ENCODE results near the gene CLTC. TPM values are rescaled to one million over a fixed set of nuclear protein-coding genes. Genes with fewer than 3 reads are reported as not detected.

The CLTC gene
- total RNA-seq, 6 experiments from 2014 or later = 354 to 460 (median 397) TPM

GRCh38 chr17:59633658-59634359, 14.1 kb downstream of the CLTC start:
- no peak overlapping the region for H3K4me3 Mint-ChIP-seq

DNA sequence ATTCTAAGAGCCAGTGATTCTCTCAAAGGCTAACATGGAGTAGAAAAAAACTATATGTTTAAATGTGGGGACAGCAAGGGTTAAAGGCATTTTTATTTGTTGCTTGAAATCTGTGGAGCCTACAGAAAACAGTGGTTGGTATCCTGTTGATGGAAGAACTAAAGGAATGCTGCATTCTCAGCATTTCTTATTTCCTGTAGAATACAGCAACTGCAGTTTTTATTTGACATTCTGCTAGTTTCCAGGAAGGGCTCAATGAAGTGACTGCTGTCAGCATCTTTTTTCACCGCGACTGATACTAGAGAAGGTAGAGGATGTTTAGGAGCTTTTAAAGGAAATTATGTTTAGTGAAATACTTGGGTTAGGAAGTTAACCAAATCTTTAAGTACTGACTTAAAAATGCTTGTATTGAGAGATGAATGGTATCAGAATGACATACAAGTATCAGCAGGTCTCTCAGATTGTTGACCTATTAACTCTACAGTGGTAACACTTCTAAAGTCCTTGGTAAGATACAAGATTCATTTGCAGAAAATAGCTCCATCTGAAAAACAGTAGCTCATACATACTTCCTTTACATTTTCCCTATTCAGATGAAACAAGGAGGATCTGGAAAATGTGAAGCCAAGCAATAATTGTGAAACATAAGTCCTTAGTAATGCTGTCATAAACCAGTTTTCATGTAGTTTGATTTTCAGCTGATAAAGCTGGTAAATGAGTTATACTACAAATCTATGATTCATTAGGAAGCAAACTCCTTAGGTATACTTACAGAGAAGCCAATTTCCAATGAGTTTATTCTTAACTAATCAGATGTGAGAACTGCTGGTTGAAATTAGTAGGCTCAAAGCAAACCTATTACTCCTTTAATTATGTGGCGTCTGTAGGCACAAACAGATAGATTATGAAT, 15.2 kb downstream of the CLTC start:
- Mint-ChIP-seq H3K4me3 (peak overlapping the region; percentile 26), H3K9me3 (no peaks in the 10 kb centered on the region), H3K27me3 (ENCODE audit: insufficient read depth) (no peaks in the 10 kb centered on the region), H3K36me3 (ENCODE audit: low read depth) (peaks cover 17% of the 10 kb centered on the region), H3K4me1 (ENCODE audit: low read depth) (peaks cover 57% of the 10 kb centered on the region), H3K27ac (peak overlapping the region; percentile 72)
- DNase-seq = peak; percentile 20
- TF ChIP-seq CTCF (IDR thresholded peaks at IDR 0.05) = no peak

More at GRCh38 chr17:59633658-59634359, 14.1 kb downstream of the CLTC start:
- no peaks in the 10 kb centered on the region for H3K9me3 Mint-ChIP-seq
- H3K36me3 Mint-ChIP-seq (ENCODE audit: low read depth) = peaks cover 22% of the 10 kb centered on the region
- H3K27me3 Mint-ChIP-seq (ENCODE audit: insufficient read depth) = no peaks in the 10 kb centered on the region
- TF ChIP-seq CTCF (IDR thresholded peaks at IDR 0.05) = no peak
- H3K4me1 Mint-ChIP-seq (ENCODE audit: low read depth) = peaks cover 63% of the 10 kb centered on the region
- H3K27ac Mint-ChIP-seq = no peak overlapping the region; the same call in 1 of the 2 replicates
- DNase-seq = no peak

- no peak overlapping the region for H3K4me3 Mint-ChIP-seq
- TF ChIP-seq CTCF (IDR thresholded peaks at IDR 0.05) = no peak
- no peak for DNase-seq
- peaks cover 55% of the 10 kb centered on the region for H3K4me1 Mint-ChIP-seq (ENCODE audit: low read depth)
- H3K9me3 Mint-ChIP-seq = no peaks in the 10 kb centered on the region
- no peak overlapping the region for H3K27ac Mint-ChIP-seq
- H3K27me3 Mint-ChIP-seq (ENCODE audit: insufficient read depth) = no peaks in the 10 kb centered on the region
- H3K36me3 Mint-ChIP-seq (ENCODE audit: low read depth) = peaks cover 18% of the 10 kb centered on the region; the same call in 1 of the 2 replicates
These were observed 18.1 kb downstream of the CLTC start for GRCh38 chr17:59637611-59638310.

DNA sequence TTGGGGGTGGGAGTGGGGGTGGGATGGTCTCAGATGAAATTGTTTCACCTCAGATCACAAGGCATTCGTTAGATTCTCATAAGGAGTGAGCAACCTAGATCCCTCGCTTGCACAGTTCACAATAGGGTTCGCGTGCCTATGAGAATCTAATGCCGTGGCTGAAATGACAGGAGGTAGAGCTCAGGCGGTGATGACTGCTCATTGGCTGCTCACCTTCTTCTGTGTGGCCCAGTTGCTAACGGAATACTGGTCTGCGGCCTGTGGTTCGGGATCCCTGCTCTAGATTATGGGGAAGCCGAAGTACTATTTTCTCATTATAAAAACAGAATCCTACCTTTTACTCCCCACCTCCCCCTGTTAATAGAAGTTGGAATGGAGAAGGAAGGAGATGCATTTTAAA, 18.9 kb downstream of the CLTC start:
- Mint-ChIP-seq H3K4me1 (ENCODE audit: low read depth) (peaks cover 55% of the 10 kb centered on the region), H3K4me3 (no peak overlapping the region), H3K9me3 (no peaks in the 10 kb centered on the region), H3K36me3 (ENCODE audit: low read depth) (peaks cover 18% of the 10 kb centered on the region; the same call in 1 of the 2 replicates), H3K27ac (no peak overlapping the region), H3K27me3 (ENCODE audit: insufficient read depth) (no peaks in the 10 kb centered on the region)
- TF ChIP-seq CTCF (IDR thresholded peaks at IDR 0.05) = no peak
- no peak for DNase-seq

GRCh38 chr17:59641799-59642484, 22.2 kb downstream of the CLTC start:
- Mint-ChIP-seq H3K27me3 (ENCODE audit: insufficient read depth) (no peaks in the 10 kb centered on the region), H3K9me3 (no peaks in the 10 kb centered on the region), H3K27ac (peak overlapping the region; percentile 66), H3K4me3 (peak overlapping the region; percentile 57), H3K4me1 (ENCODE audit: low read depth) (peaks cover 59% of the 10 kb centered on the region), H3K36me3 (ENCODE audit: low read depth) (peaks cover 29% of the 10 kb centered on the region)
- DNase-seq = no peak
- no peak for TF ChIP-seq CTCF (IDR thresholded peaks at IDR 0.05)

Data from HFFc6 (cell line).